A549 (cell line): ENCODE data around the gene ANP32A.

Source experiments
- CTCF ChIP-seq: fragments of >200 bp; sonication (Bioruptor Twin); formaldehyde crosslinking; IDR thresholded peaks from 3 replicates; pipeline ENCODE4 v1.5.1; 2016
- EP300 ChIP-seq, 2 experiments: fragments of >200 bp; sonication (Bioruptor Twin); formaldehyde crosslinking; IDR thresholded peaks; 2 replicates in 1 of 2; 3 replicates in 1 of 2; pipeline ENCODE4 v1.6.1; 2016 to 2017
- GATA3 ChIP-seq: IDR thresholded peaks from 2 replicates; pipeline ENCODE4 v1.6.1; 2012; ENCODE audit warnings: borderline replicate concordance
- MAX ChIP-seq: IDR thresholded peaks from 2 replicates; pipeline ENCODE4 v1.6.1; 2012
- NR3C1 ChIP-seq: fragments of >200 bp; sonication (Bioruptor Twin); formaldehyde crosslinking; IDR thresholded peaks from 3 replicates; pipeline ENCODE4 v1.6.1; 2017
- POLR2A ChIP-seq: IDR thresholded peaks from 2 replicates; pipeline ENCODE4 v1.6.1; 2012; ENCODE audit warnings: mild to moderate bottlenecking, low read length
- RFX5 ChIP-seq: fragments of 450-650 bp; IDR thresholded peaks from 2 replicates; pipeline ENCODE4 v1.7.1; 2014; ENCODE audit warnings: antibody characterized with exemption, mild to moderate bottlenecking, moderate library complexity
- RNF2 ChIP-seq: fragments of 200-600 bp; sonication (generic); IDR thresholded peaks from 2 replicates; pipeline ENCODE4 v1.6.1; 2016; ENCODE audit warnings: low read depth, mild to moderate bottlenecking, antibody characterized with exemption, moderate library complexity, borderline replicate concordance

GRCh38 chr15:68833700-68834331, 13.1 kb upstream of the ANP32A start:
- TF ChIP-seq GATA3 (no peak), NR3C1 (no peak), RNF2 (no peak), EP300 (IDR thresholded peaks at IDR 0.05) (no peak), MAX (no peak), CTCF (no peak), RFX5 (no peak), POLR2A (no peak)
